Activated CD8-positive, alpha-beta memory T cell treated with anti-CD3 and anti-CD28 coated beads, Interleukin-2, amount 50 U/mL, for 24 hours (primary cell): ENCODE measurements around the gene TPST1.

Source experiments
- DNase-seq: peaks from one replicate; pipeline ENCODE4 v3.0.0-alpha.2; 2020; ENCODE audit errors: extremely low read depth

TPST1 gene

GRCh38 chr7:66238773-66239466 lies 33.8 kb downstream of the TPST1 start:
- DNase-seq: no peak

GRCh38 chr7:66239467-66239856 lies 34.3 kb downstream of the TPST1 start:
- no peak for DNase-seq

- no peak for DNase-seq
These were observed 39.9 kb downstream of the TPST1 start for GRCh38 chr7:66245008-66245407.

GRCh38 chr7:66246554-66247171 lies 41.5 kb downstream of the TPST1 start:
- DNase-seq: no peak

GRCh38 chr7:66247380-66248078 lies 42.4 kb downstream of the TPST1 start:
- no peak for DNase-seq

- DNase-seq: no peak
These were observed 45.6 kb downstream of the TPST1 start for GRCh38 chr7:66250711-66251110.

- DNase-seq: no peak
These were observed 50.5 kb downstream of the TPST1 start for GRCh38 chr7:66255534-66256100.

- no peak for DNase-seq
These were observed 51.1 kb downstream of the TPST1 start for GRCh38 chr7:66256281-66256680.

GRCh38 chr7:66257481-66257880 lies 52.3 kb downstream of the TPST1 start:
- no peak for DNase-seq

GRCh38 chr7:66258409-66258808 lies 53.3 kb downstream of the TPST1 start:
- no peak for DNase-seq

- DNase-seq: no peak
These were observed 56.8 kb downstream of the TPST1 start for GRCh38 chr7:66261941-66262340.

GRCh38 chr7:66263936-66264335 lies 58.8 kb downstream of the TPST1 start:
- no peak for DNase-seq

- DNase-seq: no peak
These were observed 60.4 kb downstream of the TPST1 start for GRCh38 chr7:66265566-66265965.

GRCh38 chr7:66267249-66267648 lies 62.1 kb downstream of the TPST1 start:
- DNase-seq: no peak

- DNase-seq: no peak
These were observed 64.8 kb downstream of the TPST1 start for GRCh38 chr7:66269978-66270377.

GRCh38 chr7:66272321-66272720 lies 67.2 kb downstream of the TPST1 start:
- DNase-seq: no peak

GRCh38 chr7:66276363-66276762 lies 71.2 kb downstream of the TPST1 start:
- no peak for DNase-seq

- DNase-seq: no peak
These were observed 72.4 kb downstream of the TPST1 start for GRCh38 chr7:66277492-66277891.

- DNase-seq: no peak
These were observed 74.8 kb downstream of the TPST1 start for GRCh38 chr7:66279912-66280311.

GRCh38 chr7:66281678-66282590 lies 76.8 kb downstream of the TPST1 start:
- DNase-seq: no peak

- no peak for DNase-seq
These were observed 77.4 kb downstream of the TPST1 start for GRCh38 chr7:66282591-66282935.
